ENCODE results near the gene NDUFC1. TPM values are rescaled to one million over a fixed set of nuclear protein-coding genes. Genes with fewer than 3 reads are reported as not detected.

Gene NDUFC1
- polyA plus RNA-seq, 4 donors, result 92.4 to 127 (median 92.9) TPM

DNA sequence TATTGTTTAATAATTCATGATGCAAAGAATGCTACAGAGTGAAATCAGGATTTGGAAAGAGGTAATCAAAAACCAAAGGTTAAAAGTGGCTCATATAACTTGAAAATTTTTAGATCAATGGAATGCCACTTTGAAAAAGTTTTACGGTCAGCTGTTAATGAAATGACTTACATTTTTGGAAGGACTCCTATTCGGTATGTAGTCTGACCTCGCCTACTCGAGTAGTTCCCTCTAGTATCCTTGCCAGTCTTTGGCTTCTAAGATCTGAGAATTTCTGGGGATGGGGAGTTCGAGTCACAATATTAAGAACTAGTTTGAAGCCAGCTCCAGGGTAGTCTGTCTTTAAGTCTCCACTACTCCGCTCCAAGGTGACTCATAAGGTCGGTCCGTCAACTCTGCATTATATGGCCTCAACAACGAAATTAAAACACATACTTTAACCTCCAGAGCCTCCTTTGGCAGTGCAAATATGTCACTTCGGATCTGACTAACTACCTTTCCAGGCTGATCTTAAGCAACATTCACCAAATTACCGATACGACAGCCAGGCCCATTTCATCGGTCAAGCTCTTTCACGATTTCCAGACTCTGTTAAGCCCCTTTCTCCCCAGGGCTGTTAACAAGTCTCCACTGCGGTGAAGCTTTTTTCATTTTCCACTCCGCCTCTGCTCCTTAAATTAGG lies 1.7 kb downstream of the NDUFC1 start:
- peak in 2 of 4 donors; percentile 38 to 84 for DNase-seq (ENCODE audit: low read depth in 4 of 4, low spot score in 2 of 4)

DNA sequence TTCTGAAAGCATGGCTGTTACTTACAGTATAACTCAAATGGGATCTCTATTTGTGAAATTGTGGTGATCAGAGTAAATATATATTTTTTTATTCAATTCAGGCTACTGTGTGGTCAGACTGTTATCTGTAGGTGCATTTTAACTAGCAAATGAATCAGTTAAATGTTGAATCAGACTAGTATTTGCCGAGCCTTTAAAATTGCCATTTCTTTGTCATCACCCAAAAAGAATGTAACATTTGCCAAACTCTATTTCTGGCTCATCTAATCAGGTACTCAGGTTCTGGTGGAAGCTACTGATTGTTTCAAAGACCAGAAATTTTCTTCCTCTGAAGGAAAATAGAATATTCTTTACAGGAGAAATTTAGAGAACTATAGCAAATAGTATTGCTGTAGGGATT lies 2.7 kb downstream of the NDUFC1 start:
- DNase-seq (ENCODE audit: low read depth in 4 of 4, low spot score in 2 of 4), result no peak

DNA sequence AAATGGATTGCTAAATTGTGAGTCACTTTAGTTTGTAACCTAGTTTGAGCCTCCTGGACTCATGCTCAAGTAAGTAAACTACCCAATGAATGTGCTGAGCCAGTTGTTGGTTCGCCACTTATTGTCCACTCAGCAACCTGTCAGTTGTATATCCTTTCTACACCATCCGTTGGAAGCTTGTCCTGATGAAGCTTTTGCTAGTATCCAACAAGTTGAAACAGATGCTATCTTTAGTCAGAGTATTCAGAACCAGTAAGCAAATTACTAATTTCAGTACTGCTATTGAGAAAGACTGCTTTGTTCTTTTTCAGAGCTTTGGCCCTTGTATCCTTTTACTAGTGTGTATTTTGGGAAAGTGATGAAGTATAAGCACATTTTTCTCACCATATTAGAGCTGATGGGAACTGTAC lies 5.3 kb downstream of the NDUFC1 start:
- DNase-seq (ENCODE audit: low read depth in 4 of 4, low spot score in 2 of 4), result no peak

DNA sequence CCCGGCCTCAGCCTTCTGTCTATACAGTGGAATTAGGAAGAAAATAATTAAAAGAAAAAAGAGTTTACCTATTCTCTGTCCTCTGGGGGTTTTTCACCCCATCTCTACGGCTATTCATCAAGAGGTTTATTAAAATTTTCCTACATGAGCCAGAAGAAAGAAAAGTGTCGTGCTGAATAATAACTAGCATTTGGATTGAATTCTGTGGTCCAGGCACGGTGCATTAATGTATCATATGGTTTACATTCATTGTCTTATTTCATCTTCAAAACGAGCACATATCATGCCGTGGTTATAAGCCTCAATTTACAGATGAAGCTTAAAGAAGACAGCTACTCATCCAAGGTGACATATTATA lies 6.4 kb downstream of the NDUFC1 start:
- no peak for DNase-seq (ENCODE audit: low read depth in 4 of 4, low spot score in 2 of 4)

DNA sequence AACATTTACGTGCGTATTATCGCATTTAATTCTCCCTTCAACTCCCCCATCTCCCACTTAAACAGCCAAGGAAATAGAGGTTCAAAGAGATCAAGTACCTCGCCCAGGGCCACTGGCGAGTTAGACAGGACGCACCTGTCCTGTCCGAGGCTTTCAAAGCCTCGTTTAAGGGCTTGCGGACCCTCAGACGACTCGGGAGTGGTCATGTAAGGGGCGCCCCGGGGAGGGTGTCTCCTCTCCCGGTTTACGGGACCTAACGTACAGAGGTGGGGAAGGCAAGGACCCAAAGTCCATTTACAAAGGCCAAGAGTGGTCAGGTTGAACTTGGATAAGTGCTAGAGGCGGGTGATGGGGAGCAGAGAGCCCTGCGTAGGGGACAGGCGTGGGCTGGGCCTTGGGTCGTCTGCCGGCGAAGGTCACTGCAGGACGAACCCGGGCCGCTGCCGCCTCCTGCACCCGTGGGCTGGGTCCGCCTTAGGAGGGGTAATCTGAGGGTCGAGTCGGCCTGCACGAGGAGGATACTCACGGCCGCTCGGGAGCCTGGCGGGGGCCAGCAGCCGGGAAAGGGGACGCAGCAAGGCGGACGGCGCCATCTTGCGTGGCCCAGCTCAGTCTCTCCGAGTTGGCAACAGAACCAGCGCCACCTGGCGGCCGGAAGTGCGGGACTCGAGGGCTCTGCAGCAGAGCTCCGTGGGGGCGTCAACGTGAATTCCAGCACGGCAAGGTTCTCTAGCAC lies 6.9 kb downstream of the NDUFC1 start:
- DNase-seq (ENCODE audit: low read depth in 4 of 4, low spot score in 2 of 4), result peak; percentile 87 to 95 (median 90)

DNA sequence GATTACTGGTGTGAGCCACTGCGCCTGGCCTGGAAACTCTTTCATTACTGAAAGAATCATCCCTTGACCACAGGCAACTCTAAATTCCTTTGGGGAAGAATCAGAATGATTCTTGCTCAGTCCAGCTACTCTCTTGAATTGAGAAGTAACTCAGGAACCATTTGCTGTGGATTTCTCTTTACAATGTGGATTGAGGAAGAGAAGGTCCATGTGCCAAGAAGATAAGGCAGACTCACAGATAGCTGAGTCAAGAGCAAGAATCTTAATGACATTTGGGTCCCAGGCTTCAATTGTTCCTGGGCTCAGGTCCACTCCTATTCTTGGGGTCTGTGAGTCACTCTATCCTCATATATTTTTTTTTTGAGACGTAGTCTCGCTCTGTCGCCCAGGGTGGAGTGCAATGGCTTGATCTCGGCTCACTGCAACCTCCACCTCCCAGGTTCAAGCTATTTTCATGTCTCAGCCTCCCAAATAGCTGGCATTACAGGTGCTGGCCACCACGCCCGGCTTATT lies 16.0 kb downstream of the NDUFC1 start:
- no peak for DNase-seq (ENCODE audit: low read depth in 4 of 4, low spot score in 2 of 4)

DNA sequence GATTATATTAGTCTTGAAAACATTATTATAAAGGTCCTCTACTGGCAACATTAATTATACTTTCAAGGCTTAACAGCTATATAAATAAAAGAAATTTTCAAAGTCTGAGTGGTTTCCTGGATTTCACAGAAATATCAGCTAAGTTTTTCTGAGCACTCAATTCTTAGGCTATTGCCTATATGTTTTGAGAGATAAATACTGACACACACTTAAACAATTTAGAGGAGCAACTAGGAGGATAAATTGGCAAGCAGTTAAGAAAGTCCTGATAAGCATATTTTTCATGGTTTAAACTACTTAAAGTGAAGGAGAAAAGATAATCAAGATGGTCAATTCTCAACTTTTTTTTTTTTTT lies 19.6 kb downstream of the NDUFC1 start:
- no peak for DNase-seq (ENCODE audit: low read depth in 4 of 4, low spot score in 2 of 4)

DNA sequence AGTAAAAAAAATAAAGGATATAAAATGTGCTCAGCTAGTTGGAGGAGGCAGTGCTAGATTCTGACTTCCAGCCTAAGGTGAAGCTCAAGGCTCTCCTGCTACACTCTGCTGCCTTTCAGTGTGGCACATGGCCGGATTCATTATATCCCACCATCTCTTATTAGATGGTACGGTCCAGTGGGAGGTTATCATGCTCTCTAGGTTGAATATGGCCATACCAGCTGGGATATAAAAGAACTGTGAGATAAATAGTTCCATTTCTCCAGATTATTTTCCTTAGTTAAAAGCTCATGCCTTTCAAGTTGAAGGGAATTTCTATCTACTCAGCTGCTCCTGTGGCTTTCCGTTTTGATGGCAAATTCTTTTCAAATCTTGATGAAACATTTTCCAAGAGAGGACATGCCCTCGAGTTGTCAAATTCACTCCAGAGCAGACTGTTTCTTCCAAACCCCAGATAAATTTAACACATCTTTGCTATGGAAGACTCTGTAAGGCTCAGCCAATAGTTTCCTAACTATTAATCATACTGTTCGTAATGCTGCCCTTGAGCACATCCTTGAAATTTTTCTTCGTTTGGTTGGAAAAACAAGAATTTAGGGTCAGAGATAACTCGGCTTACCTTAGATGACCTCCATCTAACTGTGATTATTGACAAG lies 20.1 kb downstream of the NDUFC1 start:
- DNase-seq (ENCODE audit: low read depth in 4 of 4, low spot score in 2 of 4), result no peak

DNA sequence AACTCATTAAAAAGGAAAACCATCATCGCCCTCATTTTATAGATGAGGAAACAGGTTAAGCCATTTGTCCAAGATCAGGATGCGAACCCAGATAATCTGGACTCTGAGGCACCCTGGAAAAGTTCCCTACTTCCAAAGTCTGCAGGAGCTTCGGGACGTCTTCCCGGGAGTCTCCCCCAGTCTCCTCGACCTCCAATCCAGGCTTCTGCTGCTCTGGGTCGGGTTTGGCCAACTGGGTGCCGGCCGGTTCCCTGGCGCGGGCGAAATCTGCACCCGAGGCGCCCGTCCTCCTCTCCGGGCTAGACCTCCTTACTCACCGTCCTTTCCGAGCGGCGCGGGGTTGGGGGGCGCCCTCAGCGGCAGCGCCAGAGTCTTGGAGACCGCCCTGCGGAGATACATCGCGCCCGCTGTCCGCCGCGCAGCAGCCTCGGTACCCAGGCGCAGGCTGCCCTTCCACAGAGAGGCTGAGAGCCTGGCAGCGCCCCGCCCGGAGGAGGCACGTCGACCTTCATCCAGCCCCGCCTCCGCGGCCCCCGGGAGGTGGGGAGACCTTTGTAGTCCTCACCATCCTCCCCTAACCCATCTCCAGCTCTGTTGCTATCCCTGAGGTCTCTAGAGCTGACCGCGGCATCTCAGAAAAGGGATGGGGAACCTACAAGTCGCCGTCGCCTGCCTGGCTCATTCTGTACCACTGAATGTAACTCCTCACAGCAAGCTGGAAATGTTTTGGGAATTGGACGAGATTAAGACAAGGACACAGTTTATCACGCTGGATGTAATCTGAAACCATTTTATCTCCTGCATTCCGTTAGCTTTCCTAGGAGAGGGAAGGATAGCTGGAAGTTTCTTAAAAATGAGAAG lies 22.3 kb downstream of the NDUFC1 start, which contains the start of gene MGARP:
TSS of gene MGARP (minus strand) at position 466 of the 861 bp plus-strand sequence. CDS start at position 399, 67 bp downstream.
- no peak for DNase-seq (ENCODE audit: low read depth in 4 of 4, low spot score in 2 of 4)

DNA sequence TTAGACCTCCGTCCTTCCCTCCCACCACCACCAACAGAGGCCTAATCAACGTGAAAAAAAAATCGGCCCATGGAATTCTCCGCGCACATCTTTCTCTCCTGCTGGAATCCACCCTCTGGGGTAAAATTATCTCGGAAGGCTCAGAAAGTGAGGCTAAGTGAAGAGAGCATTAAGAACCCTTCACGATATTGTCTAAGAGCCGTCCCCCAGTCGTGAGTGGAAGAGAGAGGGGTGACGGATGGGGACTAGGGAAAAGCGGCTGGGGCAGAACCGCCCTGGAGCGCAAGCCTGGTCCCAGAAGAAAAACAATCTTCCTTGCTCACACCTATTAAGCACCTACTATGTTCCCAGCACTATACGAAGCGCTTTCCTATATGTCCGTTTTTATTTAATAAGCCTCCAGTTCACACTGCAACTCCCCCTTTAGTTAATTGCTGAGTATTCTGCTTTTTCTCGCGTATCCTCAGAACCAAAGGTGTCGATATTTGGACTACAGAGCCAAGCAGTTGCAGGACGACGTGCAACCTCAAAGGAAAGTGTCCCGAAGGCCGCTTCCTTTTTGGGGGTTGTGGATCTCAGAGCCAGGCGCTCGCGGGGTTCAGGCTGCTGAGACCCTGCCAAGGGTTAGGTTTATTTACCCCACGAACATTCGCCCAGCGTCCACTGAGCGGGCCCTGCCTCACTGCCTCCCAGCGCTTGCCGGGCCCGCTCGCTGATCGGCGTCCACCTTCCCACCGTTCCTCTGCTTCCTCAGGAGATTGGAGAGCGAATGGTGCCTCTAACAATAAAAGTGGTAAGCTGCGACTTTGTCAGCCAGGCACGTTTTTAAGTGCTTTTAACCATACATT lies 23.1 kb downstream of the NDUFC1 start:
- DNase-seq (ENCODE audit: low read depth in 4 of 4, low spot score in 2 of 4), result no peak

DNA sequence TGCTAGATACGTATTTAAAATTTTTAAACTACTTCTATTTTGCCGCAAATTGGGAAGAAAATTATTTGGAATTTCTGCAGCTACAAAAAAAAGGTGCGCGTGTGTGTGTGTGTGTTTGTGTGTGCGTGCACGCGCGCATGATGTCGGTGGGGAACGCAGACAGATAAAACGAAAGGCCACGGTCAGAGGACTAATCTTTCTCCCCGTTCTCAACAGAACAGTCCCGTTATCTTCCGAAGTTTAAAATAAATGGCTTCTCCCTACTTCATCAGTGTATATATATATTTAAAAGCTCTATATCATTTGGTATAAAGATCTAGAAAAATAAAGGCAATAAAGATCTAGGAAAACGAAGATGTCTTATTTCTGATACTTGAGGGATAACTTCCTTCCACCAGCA lies 23.8 kb downstream of the NDUFC1 start:
- no peak for DNase-seq (ENCODE audit: low read depth in 4 of 4, low spot score in 2 of 4)

DNA sequence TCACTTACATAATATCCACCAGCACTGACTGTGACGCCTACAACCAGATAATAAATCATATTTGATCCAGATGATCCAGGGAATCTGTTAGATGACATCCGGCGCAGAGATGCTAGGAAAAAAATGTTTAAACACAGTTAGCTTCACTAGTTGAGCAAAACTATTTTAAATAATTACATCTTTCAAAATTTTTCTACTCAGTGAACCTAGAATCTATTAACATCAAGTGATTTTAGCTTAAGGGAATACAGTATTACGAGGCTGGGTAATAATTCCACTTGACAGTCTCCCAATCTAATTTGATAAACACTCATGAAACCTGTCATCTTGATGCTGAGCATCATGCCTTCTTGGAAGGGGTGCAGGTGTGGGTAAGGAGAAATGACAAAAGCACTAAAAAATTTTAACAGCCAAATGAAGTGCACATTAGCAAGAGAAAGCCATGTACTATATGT lies 27.0 kb downstream of the NDUFC1 start:
- no peak for DNase-seq (ENCODE audit: low read depth in 4 of 4, low spot score in 2 of 4)

DNA sequence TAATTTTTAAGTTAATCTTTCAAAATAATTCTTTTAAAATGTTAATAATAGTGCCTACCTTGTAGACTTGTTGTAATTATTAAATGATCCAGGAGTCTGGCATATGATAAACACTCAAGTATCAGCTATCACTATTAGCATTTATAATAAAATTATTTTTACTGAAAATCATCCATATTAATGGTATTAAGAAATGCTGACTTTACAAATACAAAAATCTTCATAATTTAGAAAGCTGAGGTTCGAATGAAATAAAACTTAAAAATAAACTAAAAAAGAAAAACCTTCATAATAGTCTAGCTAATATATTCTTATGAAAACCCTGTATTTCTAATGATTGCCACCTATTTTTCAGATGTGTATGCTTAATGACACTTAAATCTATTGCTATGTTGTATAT lies 27.5 kb downstream of the NDUFC1 start:
- DNase-seq (ENCODE audit: low read depth in 4 of 4, low spot score in 2 of 4), result no peak

DNA sequence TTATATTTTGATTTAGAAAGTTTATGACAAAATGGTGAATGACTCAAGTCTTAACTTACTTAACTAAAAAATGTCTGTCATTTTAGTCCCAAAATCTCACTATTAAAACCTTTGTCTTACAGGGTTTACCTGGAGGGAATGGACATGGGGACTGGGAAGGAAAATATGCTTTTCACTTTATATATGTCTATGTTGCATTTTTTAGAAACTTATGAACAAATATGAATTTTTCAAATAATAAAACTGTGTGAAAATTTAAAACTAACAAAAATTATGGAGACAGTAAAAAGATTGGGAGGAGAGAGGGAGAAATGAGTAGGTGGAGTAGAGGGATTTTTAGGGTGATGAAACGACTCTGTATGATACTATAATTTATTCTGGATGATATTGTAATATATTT lies 28.4 kb downstream of the NDUFC1 start:
- DNase-seq (ENCODE audit: low read depth in 4 of 4, low spot score in 2 of 4), result no peak

DNA sequence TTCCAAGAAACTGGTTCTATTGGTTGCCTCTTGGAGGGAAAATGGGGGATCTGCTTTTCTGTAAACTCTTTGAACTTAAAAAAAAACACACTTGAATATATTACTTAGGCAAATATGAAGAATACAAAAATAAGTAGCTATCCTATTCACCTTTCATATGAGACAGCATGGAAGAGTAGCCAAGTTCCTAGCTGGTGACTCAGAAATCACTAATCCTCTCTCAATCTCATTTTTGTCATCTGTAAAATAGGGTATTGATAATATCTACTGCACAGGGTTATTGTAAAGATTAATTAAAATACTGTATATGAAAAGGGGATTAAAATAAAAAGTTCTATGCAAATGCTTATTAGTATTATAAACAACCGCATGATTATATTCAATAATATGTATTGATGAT lies 35.0 kb downstream of the NDUFC1 start:
- DNase-seq (ENCODE audit: low read depth in 4 of 4, low spot score in 2 of 4), result no peak

DNA sequence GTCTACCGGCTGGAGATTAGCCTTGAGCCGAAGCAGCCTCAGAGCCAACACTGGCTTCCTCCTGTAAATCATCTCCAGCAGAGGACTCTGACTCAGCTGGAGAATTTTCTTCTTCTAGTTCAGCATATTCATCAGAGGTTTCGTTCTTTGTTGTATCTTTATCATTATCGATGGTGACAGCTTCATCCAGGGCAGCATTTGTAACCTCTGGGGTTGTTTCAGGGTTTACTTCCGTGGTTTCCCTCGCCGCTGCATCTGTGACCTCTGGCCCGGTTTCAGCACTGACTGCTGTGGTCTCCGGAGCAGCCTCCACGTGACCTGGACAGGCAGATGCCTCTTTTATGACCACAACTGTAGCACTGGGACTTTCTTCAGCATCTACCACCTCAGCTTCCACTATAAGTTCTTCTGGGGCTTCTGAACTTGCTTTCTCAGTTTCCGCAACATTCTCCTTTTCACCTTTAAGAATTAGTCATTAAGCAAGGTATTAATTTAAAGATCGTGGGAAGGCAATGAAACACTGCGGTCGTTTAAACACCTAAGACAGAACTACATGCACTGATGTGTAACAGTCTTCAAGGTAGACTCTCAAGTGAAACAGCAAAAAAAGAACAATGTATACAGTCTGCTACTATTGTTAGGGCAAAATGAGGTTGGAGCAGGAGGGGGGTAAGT lies 35.6 kb downstream of the NDUFC1 start:
- DNase-seq (ENCODE audit: low read depth in 4 of 4, low spot score in 2 of 4), result peak in 3 of 4 donors; percentile 40 to 69 (median 43)

DNA sequence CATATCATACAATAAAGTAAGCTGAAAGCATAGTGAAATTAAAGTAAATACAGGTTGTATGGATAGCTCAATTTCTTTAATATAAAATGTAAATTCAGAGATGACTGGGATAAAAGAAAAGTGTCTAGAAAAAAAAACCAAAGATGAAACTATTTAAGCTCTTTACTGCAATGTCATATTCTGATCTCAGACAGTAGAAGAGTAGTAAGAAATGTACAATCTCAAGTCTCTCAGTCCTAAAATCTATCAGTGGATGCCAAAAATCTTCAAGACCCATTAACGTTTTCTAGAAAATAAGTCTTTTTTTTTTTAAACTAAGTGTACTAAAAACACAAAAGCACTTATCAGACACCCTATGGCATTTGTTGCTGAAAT lies 36.1 kb downstream of the NDUFC1 start:
- no peak for DNase-seq (ENCODE audit: low read depth in 4 of 4, low spot score in 2 of 4)

DNA sequence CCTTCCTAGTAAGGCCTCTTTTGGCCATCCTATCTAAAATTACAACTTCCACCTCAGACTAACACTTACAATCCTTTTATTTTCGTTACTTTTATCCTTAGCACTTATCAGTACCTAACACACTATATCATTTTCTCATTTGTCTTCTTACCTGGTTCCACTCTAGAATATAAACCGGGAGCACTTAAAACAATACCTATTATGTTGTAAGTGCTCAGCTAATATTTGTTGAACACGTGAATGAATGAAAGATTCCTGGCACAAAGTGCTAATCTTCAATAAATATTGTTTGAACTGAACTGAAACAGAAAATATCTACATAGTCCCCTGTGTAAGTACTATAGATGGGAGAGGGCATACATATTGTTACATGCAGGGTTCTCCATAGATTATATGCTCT lies 36.6 kb downstream of the NDUFC1 start:
- no peak for DNase-seq (ENCODE audit: low read depth in 4 of 4, low spot score in 2 of 4)

DNA sequence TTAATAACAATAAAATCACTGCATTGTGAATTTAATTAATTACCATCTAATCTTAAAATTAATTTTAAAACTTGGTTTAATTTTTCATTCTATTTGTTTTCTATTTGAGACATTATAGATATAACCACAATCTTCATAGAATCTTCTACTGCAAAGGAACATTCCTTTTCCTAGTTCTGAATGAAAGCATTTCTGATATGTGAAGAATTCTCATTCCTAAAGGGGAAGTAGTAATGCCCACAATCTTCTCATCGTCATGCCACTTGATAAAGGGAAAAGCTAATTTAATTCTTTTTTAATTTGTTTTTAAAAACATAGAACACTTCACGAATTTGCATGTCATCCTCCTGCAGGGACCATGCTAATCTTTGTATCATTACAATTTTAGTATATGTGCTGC lies 45.9 kb downstream of the NDUFC1 start:
- no peak for DNase-seq (ENCODE audit: low read depth in 4 of 4, low spot score in 2 of 4)
